ENCODE results near the gene HNRNPUL1.

- no peak for TF ChIP-seq CTCF (conservative IDR thresholded peaks at IDR 0.05; ENCODE audit: low read depth, low read length)
- TF ChIP-seq EZH2phosphoT487 (IDR thresholded peaks at IDR 0.05; ENCODE audit: borderline replicate concordance, low read length) = no peak
Observed at GRCh38 chr19:41222240-41222639, 41.9 kb upstream of the HNRNPUL1 start.
